AG04449 (cell line): ENCODE measurements around the gene ATP2B1.
"Not testable (repeated sequence)": the region's sequence is repeated elsewhere in the genome, so short reads cannot be mapped to it uniquely, and the experiment has no call there.

Experiments
- CTCF ChIA-PET: fragments of 350-600 bp; formaldehyde crosslinking; extraction: SDS; loops from one replicate; lab custom pipeline; 2021; ENCODE audit warnings: antibody characterized with exemption; lab: Yijun Ruan, JAX
- POLR2A ChIA-PET: fragments of 400-600, 350-600 bp; formaldehyde crosslinking; extraction: SDS; loops from one replicate; lab custom pipeline; 2020; ENCODE audit warnings: antibody characterized with exemption, inconsistent platforms; lab: Yijun Ruan, JAX
- DNase-seq: peaks from one replicate; pipeline ENCODE4 v3.0.0-alpha.2; 2010; ENCODE audit warnings: low read depth, low spot score
- H3K4me3 ChIP-seq: 2 replicates; pipeline ENCODE4 v1.5.1; 2011; ENCODE audit warnings: low read depth, mild to moderate bottlenecking, control low read depth, low read length
- CTCF ChIP-seq: IDR thresholded peaks from one replicate; pipeline ENCODE4 v1.5.1; 2011; ENCODE audit warnings: mild to moderate bottlenecking, moderate library complexity, low read length, control low read depth, inconsistent platforms; ENCODE audit not compliant: insufficient read depth; ENCODE audit errors: missing control alignments

Gene ATP2B1

GRCh38 chr12:89703768-89704167, 4.9 kb downstream of the ATP2B1 start:
- POLR2A ChIA-PET, result no interaction called here
- H3K4me3 ChIP-seq, result no peak overlapping the region
- no peak for DNase-seq
- no peak for TF ChIP-seq CTCF
- CTCF ChIA-PET, result no interaction called here

GRCh38 chr12:89702503-89702902, 6.1 kb downstream of the ATP2B1 start:
- TF ChIP-seq CTCF, result no peak
- CTCF ChIA-PET, result interaction anchor here (0.6 kb wide), 1 partner anchor 231 kb away, joined by 3 read pairs; no protein-coding TSS in a partner anchor
- POLR2A ChIA-PET, result no interaction called here

GRCh38 chr12:89701606-89702206, 6.9 kb downstream of the ATP2B1 start:
- no peak overlapping the region for H3K4me3 ChIP-seq
- no peak for DNase-seq
- ChIA-PET POLR2A (no interaction called here), CTCF (interaction anchor here (0.5 to 0.6 kb wide), 2 partner anchors 47 to 232 kb away, joined by 3 read pairs; no protein-coding TSS in a partner anchor)
- TF ChIP-seq CTCF, result no peak

More at GRCh38 chr12:89702503-89702902, 6.1 kb downstream of the ATP2B1 start:
- no peak overlapping the region for H3K4me3 ChIP-seq
- DNase-seq, result no peak

GRCh38 chr12:89700191-89700810, 8.3 kb downstream of the ATP2B1 start:
- no peak for DNase-seq
- ChIA-PET POLR2A (no interaction called here), CTCF (interaction anchor here (0.7 kb wide), 1 partner anchor 11 kb away, joined by 3 read pairs; no protein-coding TSS in a partner anchor)
- no peak overlapping the region for H3K4me3 ChIP-seq
- no peak for TF ChIP-seq CTCF

GRCh38 chr12:89698607-89699006, 10.0 kb downstream of the ATP2B1 start:
- no peak overlapping the region for H3K4me3 ChIP-seq
- no peak for DNase-seq
- TF ChIP-seq CTCF, result no peak
- POLR2A ChIA-PET, result no interaction called here
- CTCF ChIA-PET, result no interaction called here

- CTCF ChIA-PET, POLR2A ChIA-PET, H3K4me3 ChIP-seq, DNase-seq: not testable (repeated sequence)
Observed at GRCh38 chr12:89697728-89698127, 10.9 kb downstream of the ATP2B1 start.
